ENCODE data around the gene HOXC12.

DNA sequence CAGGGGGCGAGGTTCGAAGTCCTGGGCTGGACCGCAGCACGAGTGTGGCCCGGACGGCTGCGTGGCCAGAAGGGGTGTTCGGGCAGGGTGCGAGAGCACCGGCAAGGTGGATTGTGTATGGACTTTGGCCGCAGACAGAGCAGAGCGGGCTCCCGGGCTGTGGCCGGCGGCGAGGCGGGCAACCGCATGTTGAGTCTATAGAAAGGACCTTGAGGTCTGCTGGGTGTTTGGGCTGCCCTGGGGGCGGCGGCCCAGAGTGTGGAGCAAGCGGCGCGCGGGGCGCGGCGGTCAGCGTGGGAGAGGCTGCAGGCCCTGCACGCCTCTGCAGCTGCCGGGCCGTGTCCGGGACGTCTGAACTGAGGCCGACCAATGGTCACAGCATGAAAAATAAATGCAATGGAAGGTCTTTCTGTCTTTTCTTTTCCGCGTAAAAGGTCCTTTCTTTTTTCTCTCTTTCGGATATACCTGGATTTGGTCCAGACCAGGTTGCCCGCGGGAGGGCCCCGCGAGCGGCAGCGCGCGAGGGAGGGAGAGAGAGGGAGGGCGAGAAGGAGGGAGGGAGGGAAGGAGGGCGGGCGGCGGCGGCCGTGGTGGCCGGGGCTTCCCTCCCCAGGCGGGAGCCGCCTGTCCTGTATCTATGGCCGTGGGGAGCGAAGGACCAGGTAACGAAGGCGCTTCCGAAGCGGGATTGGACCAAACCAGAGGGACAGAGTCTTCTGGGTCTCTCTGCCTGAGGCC lies 39.7 kb downstream of the HOXC12 start:
- TF ChIP-seq, protein P1, sequence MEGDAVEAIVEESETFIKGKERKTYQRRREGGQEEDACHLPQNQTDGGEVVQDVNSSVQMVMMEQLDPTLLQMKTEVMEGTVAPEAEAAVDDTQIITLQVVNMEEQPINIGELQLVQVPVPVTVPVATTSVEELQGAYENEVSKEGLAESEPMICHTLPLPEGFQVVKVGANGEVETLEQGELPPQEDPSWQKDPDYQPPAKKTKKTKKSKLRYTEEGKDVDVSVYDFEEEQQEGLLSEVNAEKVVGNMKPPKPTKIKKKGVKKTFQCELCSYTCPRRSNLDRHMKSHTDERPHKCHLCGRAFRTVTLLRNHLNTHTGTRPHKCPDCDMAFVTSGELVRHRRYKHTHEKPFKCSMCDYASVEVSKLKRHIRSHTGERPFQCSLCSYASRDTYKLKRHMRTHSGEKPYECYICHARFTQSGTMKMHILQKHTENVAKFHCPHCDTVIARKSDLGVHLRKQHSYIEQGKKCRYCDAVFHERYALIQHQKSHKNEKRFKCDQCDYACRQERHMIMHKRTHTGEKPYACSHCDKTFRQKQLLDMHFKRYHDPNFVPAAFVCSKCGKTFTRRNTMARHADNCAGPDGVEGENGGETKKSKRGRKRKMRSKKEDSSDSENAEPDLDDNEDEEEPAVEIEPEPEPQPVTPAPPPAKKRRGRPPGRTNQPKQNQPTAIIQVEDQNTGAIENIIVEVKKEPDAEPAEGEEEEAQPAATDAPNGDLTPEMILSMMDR (IDR thresholded peaks at IDR 0.05 in 4 of 5, conservative IDR thresholded peaks at IDR 0.05 in 1 of 5): no peak
- TF ChIP-seq POLR2A (IDR thresholded peaks at IDR 0.05): no peak

Measured in gastrocnemius medialis (tissue), 4 donors.